ENCODE measurements around the gene PXMP4.
A peak's percentile ranks its signal among the peaks of the same experiment; 100 is the strongest.

The PXMP4 gene

DNA sequence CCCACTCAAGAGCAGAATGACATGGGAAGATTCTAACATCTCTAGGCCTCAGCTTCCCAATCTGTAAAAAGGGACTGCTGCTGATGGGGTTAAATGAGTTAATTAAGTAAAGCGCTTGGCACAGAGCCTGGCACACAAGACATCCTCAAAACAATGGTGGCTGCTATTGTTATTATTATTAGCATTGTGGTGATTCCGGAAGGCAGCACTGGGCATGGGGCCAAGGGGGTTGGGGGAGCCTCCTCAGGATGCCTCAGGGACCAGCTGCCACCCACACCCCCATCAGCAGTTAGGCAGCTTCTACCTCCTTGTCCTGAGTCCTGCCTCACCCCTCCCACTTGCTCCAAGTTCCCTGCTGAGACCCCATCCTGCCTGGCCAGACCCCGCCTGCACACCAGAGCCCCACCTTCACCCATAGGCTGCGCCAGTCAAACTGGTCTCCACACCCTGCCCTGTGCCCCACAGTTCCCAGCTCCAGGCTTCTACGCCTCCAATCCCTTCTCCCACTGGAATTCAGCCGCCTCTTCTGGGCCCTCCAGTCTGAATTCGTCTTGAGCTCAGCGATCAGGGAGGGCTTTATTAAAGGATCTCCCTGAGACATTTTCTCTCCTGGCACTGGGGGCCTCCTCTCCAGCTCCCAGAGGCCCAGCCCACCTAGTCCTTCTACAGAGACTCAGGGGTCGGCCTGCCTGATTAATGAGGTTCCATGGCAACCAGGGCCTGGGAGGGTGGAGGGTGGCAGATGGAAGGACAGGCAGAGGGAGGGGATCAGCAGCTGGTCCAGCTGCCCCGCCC is 35.4 kb downstream of the PXMP4 start:
- ATAC-seq (no peak), DNase-seq (no peak)

GRCh38 chr20:33681728-33682353 is 38.3 kb downstream of the PXMP4 start:
- ATAC-seq (no peak), DNase-seq (no peak)

DNA sequence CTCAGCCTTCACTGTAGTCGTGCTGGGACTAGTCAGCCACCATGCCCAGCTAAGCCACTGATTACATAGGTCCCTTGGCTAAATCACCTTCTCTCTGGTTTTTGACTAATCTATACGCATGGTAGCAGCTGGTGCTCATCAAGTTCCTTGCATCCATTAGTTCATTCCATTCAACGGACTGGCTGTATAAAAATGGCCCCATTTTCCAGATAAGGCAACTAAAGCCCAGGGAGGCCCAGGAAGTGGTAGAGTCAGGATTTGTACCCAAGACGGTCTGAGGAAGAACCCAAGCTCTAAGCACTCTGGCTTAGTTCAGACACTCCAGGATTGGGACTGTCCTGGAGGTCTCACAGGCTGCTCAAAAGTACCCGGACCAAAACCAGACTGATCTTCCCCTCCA is 38.8 kb downstream of the PXMP4 start:
- DNase-seq (no peak), ATAC-seq (no peak)

DNA sequence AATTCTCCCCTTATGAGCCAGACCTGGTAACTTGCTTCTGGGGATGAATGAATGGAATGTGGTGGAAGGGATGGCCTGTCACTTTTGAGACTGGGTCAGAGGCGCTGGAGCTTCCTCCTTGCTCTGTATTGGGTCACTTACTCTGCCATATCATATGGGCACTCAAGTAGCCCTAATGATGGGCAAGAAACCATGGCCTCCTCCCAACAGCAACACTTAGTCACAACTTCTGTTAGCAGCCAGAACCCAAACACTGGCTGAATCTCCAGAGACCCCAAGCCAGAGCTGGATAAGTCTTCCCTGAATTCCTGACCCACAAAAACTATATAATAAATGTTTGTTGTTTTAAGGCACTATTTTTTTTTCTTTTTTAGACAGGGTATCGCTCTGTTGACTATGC is 39.4 kb downstream of the PXMP4 start:
- ATAC-seq: no peak
- DNase-seq: no peak

- ATAC-seq: no peak
- peak; percentile 39 for DNase-seq
These were observed 40.2 kb downstream of the PXMP4 start for GRCh38 chr20:33679758-33680485.

GRCh38 chr20:33677991-33678702 is 42.0 kb downstream of the PXMP4 start:
- no peak for DNase-seq
- ATAC-seq: no peak

- no peak for DNase-seq
- ATAC-seq: no peak
These were observed 43.2 kb downstream of the PXMP4 start for GRCh38 chr20:33676652-33677645.

GRCh38 chr20:33676121-33676520 is 44.0 kb downstream of the PXMP4 start:
- ATAC-seq: no peak
- no peak for DNase-seq

GRCh38 chr20:33675136-33675959 is 44.8 kb downstream of the PXMP4 start:
- ATAC-seq (no peak), DNase-seq (no peak)

DNA sequence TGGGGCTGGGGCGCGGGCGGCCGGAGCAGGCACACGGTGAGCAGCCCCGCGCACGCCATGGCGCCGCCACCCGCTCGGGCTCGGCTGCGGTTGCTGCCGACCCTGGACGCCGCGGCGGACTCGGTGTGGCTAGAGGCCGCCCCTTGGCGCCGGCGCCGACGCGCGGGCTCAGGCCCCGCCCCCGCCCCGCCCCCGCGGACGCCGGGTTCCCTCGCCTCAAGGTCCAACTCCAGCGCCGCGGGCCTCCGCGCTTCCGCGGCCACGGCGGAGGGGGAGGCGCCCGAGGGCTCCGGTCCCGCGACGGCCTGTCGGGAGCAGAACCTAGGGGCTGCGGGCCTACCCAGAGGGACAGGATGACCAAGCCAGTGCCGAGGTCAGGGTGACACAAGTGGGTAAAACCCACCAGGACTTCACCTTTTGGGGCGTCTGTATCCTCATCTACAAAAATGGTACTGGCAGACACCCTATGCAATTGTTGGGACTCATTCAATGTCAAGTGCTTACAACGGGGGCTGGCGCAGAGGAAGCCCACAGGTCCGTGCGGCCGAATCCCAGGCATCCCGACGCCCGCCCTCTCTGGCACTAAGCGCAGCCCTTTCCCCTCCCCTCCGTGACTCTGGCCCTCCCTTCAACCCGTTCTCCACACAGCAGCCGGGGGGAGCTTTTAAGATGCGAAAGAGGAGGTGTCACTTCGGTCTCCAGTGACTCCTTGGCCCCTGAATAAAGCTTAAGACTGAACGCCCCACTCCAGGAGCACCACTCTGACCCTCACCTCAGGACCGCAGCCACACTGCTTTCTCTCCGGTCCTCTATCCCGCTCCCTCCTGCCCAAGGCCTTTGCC is 45.6 kb downstream of the PXMP4 start, which contains the start of gene NECAB3:
Gene NECAB3, minus strand, starts transcription at position 135 of the 842 bp plus-strand sequence. Its CDS starts 76 bp downstream, at position 59.
- peak; percentile 75 for DNase-seq
- ATAC-seq: peak; percentile 73

DNA sequence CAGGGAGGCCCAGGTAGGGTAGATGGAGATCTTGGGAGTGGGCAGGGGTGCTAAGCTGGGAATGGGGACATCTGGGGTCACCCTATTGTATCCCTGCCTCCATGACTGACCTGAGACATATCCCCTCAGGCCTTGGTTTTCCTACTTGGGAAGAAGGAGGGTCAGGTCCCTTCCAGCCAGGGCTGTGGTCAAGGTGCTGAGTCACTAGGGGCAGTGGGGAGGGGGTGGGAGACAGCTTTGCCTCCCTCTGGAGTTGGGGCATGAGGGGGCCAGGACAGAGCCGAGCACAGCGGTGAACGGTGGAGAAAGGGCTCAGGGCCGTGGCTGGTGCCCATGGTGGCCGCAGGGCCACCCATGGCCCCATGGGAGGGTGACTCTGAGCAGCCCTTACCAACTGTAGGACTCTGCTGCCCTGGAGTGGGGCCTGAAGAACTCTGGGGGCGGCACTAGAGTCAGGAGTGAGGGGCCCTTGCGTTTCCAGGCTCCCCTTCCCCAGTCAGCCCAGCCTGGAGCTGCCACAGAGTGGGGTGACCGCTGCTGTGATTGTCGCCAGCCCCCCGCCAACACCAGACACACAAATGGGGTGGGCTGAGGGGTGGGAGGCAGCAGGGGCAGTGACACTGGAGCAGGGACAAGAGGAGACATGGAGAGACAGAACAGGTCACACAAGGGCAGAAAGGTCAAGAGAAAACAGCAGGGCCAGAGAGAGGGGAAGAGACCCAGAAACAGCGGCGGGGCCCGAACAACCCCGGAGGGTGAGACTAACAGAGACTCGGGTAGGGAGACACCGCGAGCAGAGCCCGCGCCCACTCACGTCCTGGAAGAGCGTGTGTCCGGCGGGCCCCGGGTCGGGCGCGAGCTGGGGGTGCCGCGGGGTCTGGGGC is 46.5 kb downstream of the PXMP4 start:
- DNase-seq (no peak), ATAC-seq (peak; percentile 44)

DNA sequence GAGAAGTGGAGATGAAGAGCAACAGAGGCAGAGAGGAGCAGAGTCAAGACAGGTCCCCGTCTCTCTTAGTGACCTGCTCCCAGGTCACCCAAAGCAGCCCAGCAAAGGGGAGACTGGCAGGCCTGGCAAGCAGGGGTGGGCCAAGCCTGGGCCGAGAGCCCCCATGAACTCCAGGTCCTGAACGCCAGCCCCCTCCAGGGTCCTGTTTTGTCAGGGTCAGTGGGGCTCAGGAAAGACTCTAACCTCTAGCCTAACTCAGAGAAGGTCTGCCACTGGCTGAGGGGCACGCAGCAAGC is 47.0 kb downstream of the PXMP4 start:
- no peak for DNase-seq
- no peak for ATAC-seq

DNA sequence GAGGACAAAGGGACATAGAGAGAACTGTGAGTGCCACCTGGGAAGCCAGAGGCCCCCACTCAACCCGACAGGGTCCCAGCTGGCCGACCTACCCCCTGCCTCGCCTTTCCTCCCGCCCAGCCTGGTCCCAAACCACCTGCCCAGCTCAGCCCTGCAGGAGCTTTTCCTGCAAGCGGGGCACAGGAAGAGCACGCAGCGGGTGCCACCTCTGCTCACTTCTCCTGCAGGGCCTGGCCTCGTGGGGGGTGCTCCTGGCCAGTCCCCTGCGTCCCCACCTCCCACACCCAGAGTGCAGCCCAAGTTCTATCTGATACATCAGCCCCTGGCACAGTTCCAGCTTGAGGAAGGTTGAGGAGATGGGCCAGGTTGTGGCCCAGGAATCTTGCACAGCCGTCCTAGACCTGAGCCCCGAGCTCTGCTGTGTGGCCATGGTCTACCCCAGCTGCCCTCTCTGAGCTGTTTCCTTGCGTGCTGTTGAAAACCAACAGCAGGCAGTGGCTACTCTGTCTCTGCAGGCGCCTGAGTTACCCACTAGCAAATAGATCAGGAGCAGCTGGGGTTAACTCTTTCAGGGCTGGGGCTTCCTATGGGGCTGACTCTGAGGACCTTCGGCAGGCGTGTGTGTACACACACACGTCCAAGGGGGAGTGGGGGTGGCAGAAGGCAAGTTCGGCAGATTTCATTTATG is 47.5 kb downstream of the PXMP4 start:
- DNase-seq (no peak), ATAC-seq (no peak)

- DNase-seq: no peak
- no peak for ATAC-seq
These were observed 48.4 kb downstream of the PXMP4 start for GRCh38 chr20:33671573-33672288.

DNA sequence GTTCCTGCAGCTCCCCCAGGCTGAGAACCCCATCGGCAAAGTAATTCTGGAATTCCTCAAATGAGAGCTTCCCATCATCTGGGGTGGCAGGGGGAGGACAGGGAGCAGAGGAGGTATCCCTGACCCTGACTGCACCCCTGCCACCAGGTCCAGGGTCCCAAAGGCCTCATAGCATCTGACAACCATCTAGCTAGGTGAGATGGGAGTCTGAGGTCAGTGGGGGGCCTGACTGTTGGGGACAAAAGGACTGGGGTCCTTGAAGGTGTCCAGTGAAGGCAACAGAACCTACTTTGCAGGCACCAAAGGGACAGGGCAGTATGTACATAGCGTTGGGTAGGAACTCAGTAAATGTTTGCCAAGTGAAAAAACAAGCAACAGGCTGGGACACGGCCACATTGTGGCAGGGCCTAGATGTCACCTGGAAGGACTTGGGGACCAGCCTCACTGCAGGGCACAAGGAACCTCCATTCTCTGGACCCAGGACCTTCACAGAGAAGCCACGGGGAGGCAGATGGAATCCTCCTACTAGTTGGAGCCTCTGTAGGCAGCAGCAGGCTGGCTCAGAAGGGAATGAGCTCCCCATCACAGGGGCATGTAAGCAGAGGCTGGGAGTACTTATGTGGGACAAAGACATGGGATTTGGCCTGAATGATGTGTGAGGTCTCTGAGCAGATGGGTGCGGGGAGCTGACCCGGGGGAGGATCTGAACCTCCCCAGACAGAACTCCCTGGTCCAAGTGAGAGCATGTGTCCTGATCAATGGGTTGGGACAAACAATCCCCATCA is 49.2 kb downstream of the PXMP4 start:
- ATAC-seq (no peak), DNase-seq (no peak)

- DNase-seq: no peak
- ATAC-seq: no peak
These were observed 50.1 kb downstream of the PXMP4 start for GRCh38 chr20:33669873-33670640.
